H9 (cell line): ENCODE results near the gene CCDC70. TPM values are rescaled to one million over a fixed set of nuclear protein-coding genes. Genes with fewer than 3 reads are reported as not detected.

Experiments used
- DNase-seq: peaks from one replicate; pipeline ENCODE4 v3.0.0-alpha.2; 2017
- H2AFZ ChIP-seq: one replicate; pipeline ENCODE4 v1.6.1; 2013; ENCODE audit warnings: mild to moderate bottlenecking, low read length, control low read depth, moderate library complexity
- H2AK5ac ChIP-seq: 2 replicates; pipeline ENCODE4 v1.6.1; 2013; ENCODE audit warnings: low read length, control low read depth, mixed read lengths; ENCODE audit not compliant: insufficient read length
- H2BK120ac ChIP-seq: one replicate; pipeline ENCODE4 v1.6.1; 2013; ENCODE audit warnings: low read depth, mild to moderate bottlenecking, low read length, control low read depth, inconsistent platforms; ENCODE audit not compliant: poor library complexity, severe bottlenecking
- H2BK12ac ChIP-seq: 2 replicates; pipeline ENCODE4 v1.6.1; 2013; ENCODE audit warnings: low read length, control low read depth, mixed read lengths, low read depth; ENCODE audit not compliant: insufficient read length
- H2BK15ac ChIP-seq: 2 replicates; pipeline ENCODE4 v1.6.1; 2013; ENCODE audit warnings: low read depth, low read length, control low read depth
- H2BK20ac ChIP-seq: one replicate; pipeline ENCODE4 v1.6.1; 2013; ENCODE audit warnings: low read depth, mild to moderate bottlenecking, low read length, control low read depth, inconsistent platforms; ENCODE audit not compliant: poor library complexity, severe bottlenecking
- H2BK5ac ChIP-seq: 2 replicates; pipeline ENCODE4 v1.6.1; 2013; ENCODE audit warnings: low read length, control low read depth, mixed read lengths; ENCODE audit not compliant: insufficient read length
- H3K14ac ChIP-seq: 2 replicates; pipeline ENCODE4 v1.6.1; 2013; ENCODE audit warnings: low read length, control low read depth; ENCODE audit not compliant: insufficient read depth
- H3K18ac ChIP-seq: 2 replicates; pipeline ENCODE4 v1.6.1; 2013; ENCODE audit warnings: low read depth, mild to moderate bottlenecking, mixed read lengths, low read length, control low read depth; ENCODE audit not compliant: insufficient read length
- H3K23ac ChIP-seq: 2 replicates; pipeline ENCODE4 v1.6.1; 2013; ENCODE audit warnings: low read length, control low read depth, mixed read lengths, low read depth; ENCODE audit not compliant: insufficient read length
- H3K23me2 ChIP-seq: 2 replicates; pipeline ENCODE4 v1.6.1; 2013; ENCODE audit warnings: low read depth, mild to moderate bottlenecking, mixed read lengths, low read length, control low read depth; ENCODE audit not compliant: insufficient read length, poor library complexity, severe bottlenecking
- H3K27ac ChIP-seq: 2 replicates; pipeline ENCODE4 v1.5.1; 2013; ENCODE audit warnings: low read length, control low read depth, mixed read lengths, low read depth; ENCODE audit not compliant: insufficient read length
- H3K27me3 ChIP-seq: 2 replicates; pipeline ENCODE4 v1.6.1; 2013; ENCODE audit warnings: low read length, control low read depth, inconsistent platforms; ENCODE audit not compliant: insufficient read depth
- H3K4ac ChIP-seq: 2 replicates; pipeline ENCODE4 v1.6.1; 2013; ENCODE audit warnings: low read depth, mild to moderate bottlenecking, control low read depth, inconsistent platforms, low read length, moderate library complexity
- H3K4me1 ChIP-seq: 2 replicates; pipeline ENCODE4 v1.6.1; 2013; ENCODE audit warnings: low read length, control low read depth, inconsistent platforms; ENCODE audit not compliant: insufficient read depth
- H3K4me2 ChIP-seq: 2 replicates; pipeline ENCODE4 v1.6.1; 2013; ENCODE audit warnings: low read length, control low read depth, mixed read lengths; ENCODE audit not compliant: insufficient read length, insufficient read depth
- H3K56ac ChIP-seq: 2 replicates; pipeline ENCODE4 v1.6.1; 2013; ENCODE audit warnings: low read depth, mild to moderate bottlenecking, mixed read lengths, low read length, control low read depth; ENCODE audit not compliant: insufficient read length
- H3K79me1 ChIP-seq: 2 replicates; pipeline ENCODE4 v1.6.1; 2013; ENCODE audit warnings: low read depth, mild to moderate bottlenecking, moderate library complexity, low read length, control low read depth, inconsistent platforms; ENCODE audit not compliant: insufficient read depth, poor library complexity, severe bottlenecking
- H3K79me2 ChIP-seq: 2 replicates; pipeline ENCODE4 v1.6.1; 2013; ENCODE audit warnings: low read length, control low read depth, inconsistent platforms; ENCODE audit not compliant: insufficient read depth
- H3K9ac ChIP-seq: 2 replicates; pipeline ENCODE4 v1.6.1; 2013; ENCODE audit warnings: low read length, control low read depth, mixed read lengths; ENCODE audit not compliant: insufficient read length; ENCODE audit errors: extremely low read depth
- H3K9me3 ChIP-seq: one replicate; pipeline ENCODE4 v1.6.1; 2013; ENCODE audit warnings: low read depth, low read length, inconsistent platforms; ENCODE audit not compliant: control insufficient read depth
- H3T11ph ChIP-seq: one replicate; pipeline ENCODE4 v1.6.1; 2013; ENCODE audit warnings: mild to moderate bottlenecking, low read length, control low read depth, inconsistent platforms
- H4K20me1 ChIP-seq: one replicate; pipeline ENCODE4 v1.6.1; 2013; ENCODE audit not compliant: control insufficient read depth, insufficient read length, insufficient read depth
- H4K5ac ChIP-seq: 2 replicates; pipeline ENCODE4 v1.6.1; 2013; ENCODE audit warnings: low read depth, mild to moderate bottlenecking, mixed read lengths, low read length, control low read depth; ENCODE audit not compliant: insufficient read length
- H4K8ac ChIP-seq: replicated peaks from 2 replicates; pipeline ENCODE4 v1.6.1; 2013; ENCODE audit warnings: low read length, control low read depth, mixed read lengths, low read depth; ENCODE audit not compliant: insufficient read length
- H4K91ac ChIP-seq: 2 replicates; pipeline ENCODE4 v1.6.1; 2013; ENCODE audit warnings: low read depth, mild to moderate bottlenecking, moderate library complexity, mixed read lengths, low read length, control low read depth; ENCODE audit not compliant: insufficient read length
- H3K27ac Mint-ChIP-seq, 3 experiments: 2 replicates in 2 of 3; 3 replicates in 1 of 3; pipeline ENCODE4 v1.8.0; 2020 to 2021; ENCODE audit warnings: mixed read lengths in 3 of 3, mild to moderate bottlenecking in 1 of 3, moderate library complexity in 1 of 3
- H3K27me3 Mint-ChIP-seq: 2 replicates; pipeline ENCODE4 v1.8.0; 2021; ENCODE audit warnings: low read depth, mild to moderate bottlenecking, moderate library complexity, mixed read lengths
- H3K36me3 Mint-ChIP-seq, 3 experiments: 2 replicates in 2 of 3; 3 replicates in 1 of 3; pipeline ENCODE4 v1.8.0; 2020 to 2021; ENCODE audit warnings: low read depth in 3 of 3, mixed read lengths in 3 of 3; ENCODE audit not compliant: insufficient read depth in 1 of 3
- H3K4me1 Mint-ChIP-seq, 2 experiments: 2 replicates each; pipeline ENCODE4 v1.8.0; 2020; ENCODE audit warnings: mixed read lengths in 2 of 2
- H3K4me3 Mint-ChIP-seq, 2 experiments: 2 replicates in 1 of 2; 3 replicates in 1 of 2; pipeline ENCODE4 v1.8.0; 2020 to 2021; ENCODE audit warnings: mild to moderate bottlenecking in 2 of 2, mixed read lengths in 2 of 2, moderate library complexity in 1 of 2
- H3K9me3 Mint-ChIP-seq, 2 experiments: 2 replicates in 1 of 2; 3 replicates in 1 of 2; pipeline ENCODE4 v1.8.0; 2020; ENCODE audit warnings: mild to moderate bottlenecking in 2 of 2, mixed read lengths in 2 of 2, moderate library complexity in 1 of 2
- WGBS: extraction: QIAGEN DNeasy Blood & Tissue Kit; methylation state at CpG from one replicate; pipeline ENCODE4 v1.1.7; 2013; ENCODE audit warnings: missing lambda C conversion rate, low lambda C conversion rate, mixed read lengths; ENCODE audit not compliant: insufficient read length; ENCODE audit errors: extremely low coverage; 5-methylcytosine and 5-hydroxymethylcytosine counted together
- total RNA-seq: library from RNA; stranded (reverse); gene quantifications from 2 replicates; pipeline ENCODE4 v1.2.1, GENCODE V29; 2021
- TF ChIP-seq, protein P1 (sequence below): fragments of 200-600 bp; sonication (generic); conservative IDR thresholded peaks from 3 replicates; pipeline ENCODE4 v1.8.0; 2021; ENCODE audit warnings: antibody characterized with exemption, mild to moderate bottlenecking

CCDC70 gene
- total RNA-seq, 1 experiment from 2014 or later = not detected

DNA sequence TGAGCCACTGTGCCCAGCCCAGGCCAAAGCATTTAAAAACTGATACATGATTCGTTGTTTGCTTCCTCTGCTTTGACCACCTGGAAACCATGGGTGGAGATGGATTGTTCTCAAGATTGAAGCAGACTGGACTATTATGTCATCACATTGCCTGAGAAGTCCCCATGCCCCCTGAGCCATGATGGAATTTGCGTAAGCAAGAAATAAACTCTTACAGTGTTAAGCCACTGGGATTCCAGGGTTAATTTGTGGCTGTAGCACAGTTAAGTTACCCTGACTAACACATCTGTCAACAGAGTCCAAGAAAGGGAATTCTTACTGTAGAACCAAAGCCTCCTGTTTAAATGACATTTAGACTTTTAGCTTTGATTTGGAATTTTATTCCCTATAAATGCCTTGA is 38.4 kb upstream of the CCDC70 start:
- Histone ChIP-seq H3K4me1 (no peaks in the 10 kb centered on the region; the same call in 1 of the 2 replicates), H2AK5ac (no peak overlapping the region), H3K14ac (no peak overlapping the region), H2BK15ac (no peak overlapping the region), H3K79me1 (no peaks in the 10 kb centered on the region), H3K56ac (no peak overlapping the region), H3K4me2 (no peak overlapping the region), H3K27ac (no peak overlapping the region), H3K4ac (no peak overlapping the region), H3K9me3 (no peaks in the 10 kb centered on the region), H4K20me1 (no peaks in the 10 kb centered on the region), H3K18ac (no peak overlapping the region), H3K23ac (no peak overlapping the region), H3K79me2 (no peaks in the 10 kb centered on the region), H4K5ac (no peak overlapping the region), H2BK20ac (no peak overlapping the region), H3K23me2 (peaks cover 4% of the 10 kb centered on the region), H2AFZ (no peak overlapping the region), H4K8ac (no peak overlapping the region), H2BK5ac (no peak overlapping the region), H2BK12ac (no peak overlapping the region), H3K27me3 (peaks cover 2% of the 10 kb centered on the region; the same call in 1 of the 2 replicates), H3T11ph (no peak overlapping the region), H2BK120ac (no peak overlapping the region), H3K9ac (no peak overlapping the region), H4K91ac (no peak overlapping the region)
- Mint-ChIP-seq H3K27ac (no peak overlapping the region), H3K4me3 (no peak overlapping the region), H3K4me1 (peaks cover 22 to 26% of the 10 kb centered on the region in 2 experiments), H3K9me3 (no peaks in the 10 kb centered on the region), H3K36me3 (no peaks in the 10 kb centered on the region), H3K27me3 (peaks cover 2% of the 10 kb centered on the region)
- DNase-seq = no peak
- TF ChIP-seq, protein P1, sequence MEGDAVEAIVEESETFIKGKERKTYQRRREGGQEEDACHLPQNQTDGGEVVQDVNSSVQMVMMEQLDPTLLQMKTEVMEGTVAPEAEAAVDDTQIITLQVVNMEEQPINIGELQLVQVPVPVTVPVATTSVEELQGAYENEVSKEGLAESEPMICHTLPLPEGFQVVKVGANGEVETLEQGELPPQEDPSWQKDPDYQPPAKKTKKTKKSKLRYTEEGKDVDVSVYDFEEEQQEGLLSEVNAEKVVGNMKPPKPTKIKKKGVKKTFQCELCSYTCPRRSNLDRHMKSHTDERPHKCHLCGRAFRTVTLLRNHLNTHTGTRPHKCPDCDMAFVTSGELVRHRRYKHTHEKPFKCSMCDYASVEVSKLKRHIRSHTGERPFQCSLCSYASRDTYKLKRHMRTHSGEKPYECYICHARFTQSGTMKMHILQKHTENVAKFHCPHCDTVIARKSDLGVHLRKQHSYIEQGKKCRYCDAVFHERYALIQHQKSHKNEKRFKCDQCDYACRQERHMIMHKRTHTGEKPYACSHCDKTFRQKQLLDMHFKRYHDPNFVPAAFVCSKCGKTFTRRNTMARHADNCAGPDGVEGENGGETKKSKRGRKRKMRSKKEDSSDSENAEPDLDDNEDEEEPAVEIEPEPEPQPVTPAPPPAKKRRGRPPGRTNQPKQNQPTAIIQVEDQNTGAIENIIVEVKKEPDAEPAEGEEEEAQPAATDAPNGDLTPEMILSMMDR = no peak
- no CpG with 5 or more reads among the region's 2 CpGs for WGBS
